ENCODE results near the gene TMEM178A.

DNA sequence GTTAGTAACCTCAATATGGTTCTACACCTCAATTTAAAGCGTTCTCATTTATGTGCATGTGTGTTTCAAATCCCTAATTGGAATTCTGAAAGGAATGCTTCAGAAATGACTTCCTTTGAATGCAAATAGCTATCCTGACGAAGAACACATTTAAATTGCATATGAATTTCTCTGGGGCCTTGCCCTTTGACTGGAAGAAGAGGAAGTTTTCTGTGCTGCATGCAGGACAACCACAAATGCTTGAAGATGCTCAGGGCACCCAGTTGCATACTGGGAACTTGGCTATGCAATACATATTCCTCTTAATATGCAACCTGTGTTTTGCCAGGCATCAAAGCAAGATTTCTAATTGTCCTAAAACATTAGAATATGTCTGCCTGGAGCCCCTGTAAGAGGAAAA, 55.3 kb downstream of the TMEM178A start:
- TF ChIP-seq POLR2A (IDR thresholded peaks at IDR 0.05; ENCODE audit: low read length), result no peak
- TF ChIP-seq, protein P1, sequence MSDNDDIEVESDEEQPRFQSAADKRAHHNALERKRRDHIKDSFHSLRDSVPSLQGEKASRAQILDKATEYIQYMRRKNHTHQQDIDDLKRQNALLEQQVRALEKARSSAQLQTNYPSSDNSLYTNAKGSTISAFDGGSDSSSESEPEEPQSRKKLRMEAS (IDR thresholded peaks at IDR 0.05), result no peak
- no peak for TF ChIP-seq EP300 (IDR thresholded peaks at IDR 0.05)
- TF ChIP-seq ESRRA (IDR thresholded peaks at IDR 0.05; ENCODE audit: borderline replicate concordance, low read length), result no peak
- TF ChIP-seq, protein P2, sequence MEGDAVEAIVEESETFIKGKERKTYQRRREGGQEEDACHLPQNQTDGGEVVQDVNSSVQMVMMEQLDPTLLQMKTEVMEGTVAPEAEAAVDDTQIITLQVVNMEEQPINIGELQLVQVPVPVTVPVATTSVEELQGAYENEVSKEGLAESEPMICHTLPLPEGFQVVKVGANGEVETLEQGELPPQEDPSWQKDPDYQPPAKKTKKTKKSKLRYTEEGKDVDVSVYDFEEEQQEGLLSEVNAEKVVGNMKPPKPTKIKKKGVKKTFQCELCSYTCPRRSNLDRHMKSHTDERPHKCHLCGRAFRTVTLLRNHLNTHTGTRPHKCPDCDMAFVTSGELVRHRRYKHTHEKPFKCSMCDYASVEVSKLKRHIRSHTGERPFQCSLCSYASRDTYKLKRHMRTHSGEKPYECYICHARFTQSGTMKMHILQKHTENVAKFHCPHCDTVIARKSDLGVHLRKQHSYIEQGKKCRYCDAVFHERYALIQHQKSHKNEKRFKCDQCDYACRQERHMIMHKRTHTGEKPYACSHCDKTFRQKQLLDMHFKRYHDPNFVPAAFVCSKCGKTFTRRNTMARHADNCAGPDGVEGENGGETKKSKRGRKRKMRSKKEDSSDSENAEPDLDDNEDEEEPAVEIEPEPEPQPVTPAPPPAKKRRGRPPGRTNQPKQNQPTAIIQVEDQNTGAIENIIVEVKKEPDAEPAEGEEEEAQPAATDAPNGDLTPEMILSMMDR (IDR thresholded peaks at IDR 0.05), result no peak
- no peak for TF ChIP-seq BHLHE40 (IDR thresholded peaks at IDR 0.05; ENCODE audit: low read depth, low read length)
- no peak for TF ChIP-seq SMC3 (IDR thresholded peaks at IDR 0.05)
- no peak for TF ChIP-seq MAZ (IDR thresholded peaks at IDR 0.05; ENCODE audit: borderline replicate concordance, low read depth, low read length)
- TF ChIP-seq JUN (IDR thresholded peaks at IDR 0.05), result no peak
- no peak for TF ChIP-seq MAFK (IDR thresholded peaks at IDR 0.05; ENCODE audit: partially characterized antibody)
- no peak for TF ChIP-seq RNF2 (IDR thresholded peaks at IDR 0.05; ENCODE audit: borderline replicate concordance, low read depth)
- no peak for TF ChIP-seq NFE2L2 (conservative IDR thresholded peaks at IDR 0.05; ENCODE audit: low read length)
- TF ChIP-seq, protein P3, sequence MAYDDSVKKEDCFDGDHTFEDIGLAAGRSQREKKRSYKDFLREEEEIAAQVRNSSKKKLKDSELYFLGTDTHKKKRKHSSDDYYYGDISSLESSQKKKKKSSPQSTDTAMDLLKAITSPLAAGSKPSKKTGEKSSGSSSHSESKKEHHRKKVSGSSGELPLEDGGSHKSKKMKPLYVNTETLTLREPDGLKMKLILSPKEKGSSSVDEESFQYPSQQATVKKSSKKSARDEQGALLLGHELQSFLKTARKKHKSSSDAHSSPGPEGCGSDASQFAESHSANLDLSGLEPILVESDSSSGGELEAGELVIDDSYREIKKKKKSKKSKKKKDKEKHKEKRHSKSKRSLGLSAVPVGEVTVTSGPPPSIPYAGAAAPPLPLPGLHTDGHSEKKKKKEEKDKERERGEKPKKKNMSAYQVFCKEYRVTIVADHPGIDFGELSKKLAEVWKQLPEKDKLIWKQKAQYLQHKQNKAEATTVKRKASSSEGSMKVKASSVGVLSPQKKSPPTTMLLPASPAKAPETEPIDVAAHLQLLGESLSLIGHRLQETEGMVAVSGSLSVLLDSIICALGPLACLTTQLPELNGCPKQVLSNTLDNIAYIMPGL (CRISPR knock-in tag; IDR thresholded peaks at IDR 0.05; ENCODE audit: borderline replicate concordance), result no peak
